Mesendoderm (in vitro differentiated cells): ENCODE data around the gene RENBP.
A peak's percentile ranks its signal among the peaks of the same experiment; 100 is the strongest.

Experiments used
- DNase-seq: peaks from one replicate; pipeline ENCODE4 v3.0.0; 2013
- H2AK5ac ChIP-seq: 2 replicates; pipeline ENCODE4 v1.6.1; 2013; ENCODE audit warnings: low read length, inconsistent platforms
- H2BK120ac ChIP-seq: 2 replicates; pipeline ENCODE4 v1.6.1; 2013; ENCODE audit warnings: low read depth, mild to moderate bottlenecking, low read length, moderate library complexity, mixed read lengths
- H2BK15ac ChIP-seq: replicated peaks from 2 replicates; pipeline ENCODE4 v1.6.1; 2013; ENCODE audit warnings: low read depth, mild to moderate bottlenecking, moderate library complexity
- H2BK5ac ChIP-seq: 2 replicates; pipeline ENCODE4 v1.6.1; 2013; ENCODE audit warnings: low read length, inconsistent platforms
- H3K18ac ChIP-seq: 2 replicates; pipeline ENCODE4 v1.6.1; 2013; ENCODE audit warnings: mild to moderate bottlenecking, low read length, mixed read lengths
- H3K23ac ChIP-seq: one replicate; pipeline ENCODE4 v1.6.1; 2013; ENCODE audit warnings: low read length
- H3K27ac ChIP-seq: 2 replicates; pipeline ENCODE4 v1.5.1; 2013; ENCODE audit warnings: low read depth, mild to moderate bottlenecking, inconsistent platforms, low read length, moderate library complexity
- H3K27me3 ChIP-seq: 2 replicates; pipeline ENCODE4 v1.6.1; 2013; ENCODE audit warnings: low read length, control low read depth, mild to moderate bottlenecking, inconsistent platforms; ENCODE audit not compliant: insufficient read depth, poor library complexity
- H3K36me3 ChIP-seq: 2 replicates; pipeline ENCODE4 v1.6.1; 2013; ENCODE audit warnings: low read length, inconsistent platforms; ENCODE audit not compliant: control insufficient read depth, insufficient read depth
- H3K4ac ChIP-seq: one replicate; pipeline ENCODE4 v1.6.1; 2013; ENCODE audit warnings: low read depth, mild to moderate bottlenecking, low read length, moderate library complexity
- H3K4me1 ChIP-seq: 2 replicates; pipeline ENCODE4 v1.6.1; 2013; ENCODE audit warnings: low read depth, low read length, inconsistent platforms; ENCODE audit not compliant: control insufficient read depth
- H3K4me2 ChIP-seq: 2 replicates; pipeline ENCODE4 v1.6.1; 2013; ENCODE audit warnings: low read length
- H3K4me3 ChIP-seq: 2 replicates; pipeline ENCODE4 v1.5.1; 2013; ENCODE audit warnings: mild to moderate bottlenecking, low read length
- H3K56ac ChIP-seq: one replicate; pipeline ENCODE4 v1.6.1; 2013; ENCODE audit warnings: low read length
- H3K79me1 ChIP-seq: 2 replicates; pipeline ENCODE4 v1.6.1; 2013; ENCODE audit warnings: low read length, inconsistent platforms
- H3K79me2 ChIP-seq: 2 replicates; pipeline ENCODE4 v1.6.1; 2013; ENCODE audit warnings: mild to moderate bottlenecking, low read length; ENCODE audit not compliant: control insufficient read depth, insufficient read depth
- H3K9ac ChIP-seq: 2 replicates; pipeline ENCODE4 v1.6.1; 2013; ENCODE audit warnings: low read length, inconsistent platforms
- H4K5ac ChIP-seq: one replicate; pipeline ENCODE4 v1.6.1; 2013; ENCODE audit warnings: low read length
- H4K8ac ChIP-seq: one replicate; pipeline ENCODE4 v1.6.1; 2013; ENCODE audit warnings: low read depth, mild to moderate bottlenecking, control low read depth, low read length, moderate library complexity
- WGBS: extraction: QIAGEN DNeasy Blood & Tissue Kit; methylation state at CpG from one replicate; pipeline ENCODE4 v1.1.7; 2013; ENCODE audit warnings: low lambda C conversion rate, missing lambda C conversion rate; ENCODE audit not compliant: insufficient coverage; ENCODE audit errors: extremely low coverage; 5-methylcytosine and 5-hydroxymethylcytosine counted together

Gene RENBP

GRCh38 chrX:153972368-153973126 is 28.1 kb upstream of the RENBP start, which contains the start of gene TMEM187:
TMEM187 (plus strand) TSS chrX:153972754; CDS start chrX:153982063, 9,309 bp downstream.
- Histone ChIP-seq H3K36me3 (no peaks in the 10 kb centered on the region), H2BK5ac (peak within 1 kb of the TSS; percentile 93), H3K23ac (no peak within 1 kb of the TSS), H2BK15ac (no peak within 1 kb of the TSS), H3K4ac (peak within 1 kb of the TSS; percentile 98), H3K4me3 (peak within 1 kb of the TSS; percentile 95), H3K9ac (peak within 1 kb of the TSS; percentile 99), H3K56ac (peak within 1 kb of the TSS; percentile 99), H3K18ac (peak within 1 kb of the TSS; percentile 99), H2BK120ac (peak within 1 kb of the TSS; percentile 18), H3K4me1 (peaks cover under 1% of the 10 kb centered on the region), H4K8ac (no peak within 1 kb of the TSS), H3K79me2 (peaks cover 29% of the 10 kb centered on the region), H3K4me2 (peak within 1 kb of the TSS; percentile 61), H3K79me1 (no peaks in the 10 kb centered on the region), H2AK5ac (no peak within 1 kb of the TSS), H3K27me3 (no peaks in the 10 kb centered on the region), H4K5ac (no peak within 1 kb of the TSS), H3K27ac (peak within 1 kb of the TSS; percentile 100)
- no CpG with 5 or more reads among the region's 103 CpGs for WGBS
- peak; percentile 96 for DNase-seq

- Histone ChIP-seq H3K23ac (peak within 1 kb of the TSS; percentile 80), H3K4me3 (peak within 1 kb of the TSS; percentile 95), H3K27me3 (no peaks in the 10 kb centered on the region), H2BK120ac (peak within 1 kb of the TSS; percentile 82), H4K8ac (peak within 1 kb of the TSS; percentile 57), H3K4me2 (peak within 1 kb of the TSS; percentile 61), H3K4me1 (peaks cover 6% of the 10 kb centered on the region), H2BK15ac (no peak within 1 kb of the TSS), H3K9ac (peak within 1 kb of the TSS; percentile 99), H3K4ac (peak within 1 kb of the TSS; percentile 98), H3K56ac (peak within 1 kb of the TSS; percentile 99), H4K5ac (no peak within 1 kb of the TSS), H3K79me2 (peaks cover 38% of the 10 kb centered on the region), H2AK5ac (peak within 1 kb of the TSS; percentile 74), H3K18ac (peak within 1 kb of the TSS; percentile 99), H2BK5ac (peak within 1 kb of the TSS; percentile 93), H3K27ac (peak within 1 kb of the TSS; percentile 100), H3K36me3 (no peaks in the 10 kb centered on the region), H3K79me1 (no peaks in the 10 kb centered on the region)
- no CpG with 5 or more reads among the region's 96 CpGs for WGBS
- DNase-seq = peak; percentile 95
Observed at GRCh38 chrX:153971450-153972367, 27.3 kb upstream of the RENBP start, which contains the start of gene HCFC1. HCFC1 (minus strand) TSS chrX:153971818; CDS start chrX:153970840, 978 bp downstream.

GRCh38 chrX:153971124-153971449 is 26.6 kb upstream of the RENBP start:
- peak; percentile 87 for DNase-seq

GRCh38 chrX:153970357-153971123 is 26.1 kb upstream of the RENBP start:
- Histone ChIP-seq H4K5ac (no peak overlapping the region), H4K8ac (peak overlapping the region; percentile 57), H2AK5ac (peak overlapping the region; percentile 74), H2BK15ac (no peak overlapping the region), H3K27ac (peak overlapping the region; percentile 100), H3K79me1 (no peaks in the 10 kb centered on the region), H3K18ac (peak overlapping the region; percentile 99), H3K27me3 (no peaks in the 10 kb centered on the region), H2BK5ac (peak overlapping the region; percentile 88), H3K79me2 (peaks cover 49% of the 10 kb centered on the region), H3K36me3 (no peaks in the 10 kb centered on the region), H3K4me3 (peak overlapping the region; percentile 94), H3K4me2 (no peak overlapping the region), H3K23ac (peak overlapping the region; percentile 80), H3K4me1 (peaks cover 6% of the 10 kb centered on the region), H3K9ac (peak overlapping the region; percentile 99), H2BK120ac (peak overlapping the region; percentile 82), H3K56ac (peak overlapping the region; percentile 99), H3K4ac (peak overlapping the region; percentile 98)
- peak; percentile 88 for DNase-seq
- no CpG with 5 or more reads among the region's 49 CpGs for WGBS

More at GRCh38 chrX:153971124-153971449, 26.6 kb upstream of the RENBP start:
- Histone ChIP-seq H2BK5ac (peak overlapping the region; percentile 93), H2AK5ac (no peak overlapping the region), H3K79me1 (no peaks in the 10 kb centered on the region), H3K4me2 (no peak overlapping the region), H3K79me2 (peaks cover 44% of the 10 kb centered on the region), H3K4me3 (peak overlapping the region; percentile 95), H3K27ac (peak overlapping the region; percentile 100), H3K27me3 (no peaks in the 10 kb centered on the region), H2BK15ac (no peak overlapping the region), H3K56ac (peak overlapping the region; percentile 99), H4K8ac (no peak overlapping the region), H4K5ac (no peak overlapping the region), H3K23ac (peak overlapping the region; percentile 66), H3K9ac (peak overlapping the region; percentile 99), H3K4ac (peak overlapping the region; percentile 98), H2BK120ac (peak overlapping the region; percentile 82), H3K4me1 (peaks cover 6% of the 10 kb centered on the region), H3K36me3 (no peaks in the 10 kb centered on the region), H3K18ac (peak overlapping the region; percentile 99)
- WGBS = no CpG with 5 or more reads among the region's 34 CpGs

GRCh38 chrX:153969904-153970356 is 25.5 kb upstream of the RENBP start:
- H4K5ac ChIP-seq = no peak overlapping the region
- H3K18ac ChIP-seq = no peak overlapping the region
- no peaks in the 10 kb centered on the region for H3K79me1 ChIP-seq
- WGBS = no CpG with 5 or more reads among the region's 26 CpGs
- peaks cover 55% of the 10 kb centered on the region for H3K79me2 ChIP-seq
- H3K27me3 ChIP-seq = no peaks in the 10 kb centered on the region
- H2BK15ac ChIP-seq = no peak overlapping the region
- peak overlapping the region; percentile 85 for H3K56ac ChIP-seq
- H3K23ac ChIP-seq = no peak overlapping the region
- peak overlapping the region; percentile 81 for H3K9ac ChIP-seq
- peak overlapping the region; percentile 78 for H3K4me3 ChIP-seq
- H2BK5ac ChIP-seq = no peak overlapping the region
- no peak overlapping the region for H2BK120ac ChIP-seq
- H3K4ac ChIP-seq = no peak overlapping the region
- peaks cover 6% of the 10 kb centered on the region for H3K4me1 ChIP-seq
- peak overlapping the region; percentile 83 for H3K4me2 ChIP-seq
- no peak for DNase-seq
- H4K8ac ChIP-seq = no peak overlapping the region
- no peak overlapping the region for H2AK5ac ChIP-seq
- H3K36me3 ChIP-seq = no peaks in the 10 kb centered on the region
- H3K27ac ChIP-seq = peak overlapping the region; percentile 36
